Measurements from ENCODE around the gene TGM2.

DNA sequence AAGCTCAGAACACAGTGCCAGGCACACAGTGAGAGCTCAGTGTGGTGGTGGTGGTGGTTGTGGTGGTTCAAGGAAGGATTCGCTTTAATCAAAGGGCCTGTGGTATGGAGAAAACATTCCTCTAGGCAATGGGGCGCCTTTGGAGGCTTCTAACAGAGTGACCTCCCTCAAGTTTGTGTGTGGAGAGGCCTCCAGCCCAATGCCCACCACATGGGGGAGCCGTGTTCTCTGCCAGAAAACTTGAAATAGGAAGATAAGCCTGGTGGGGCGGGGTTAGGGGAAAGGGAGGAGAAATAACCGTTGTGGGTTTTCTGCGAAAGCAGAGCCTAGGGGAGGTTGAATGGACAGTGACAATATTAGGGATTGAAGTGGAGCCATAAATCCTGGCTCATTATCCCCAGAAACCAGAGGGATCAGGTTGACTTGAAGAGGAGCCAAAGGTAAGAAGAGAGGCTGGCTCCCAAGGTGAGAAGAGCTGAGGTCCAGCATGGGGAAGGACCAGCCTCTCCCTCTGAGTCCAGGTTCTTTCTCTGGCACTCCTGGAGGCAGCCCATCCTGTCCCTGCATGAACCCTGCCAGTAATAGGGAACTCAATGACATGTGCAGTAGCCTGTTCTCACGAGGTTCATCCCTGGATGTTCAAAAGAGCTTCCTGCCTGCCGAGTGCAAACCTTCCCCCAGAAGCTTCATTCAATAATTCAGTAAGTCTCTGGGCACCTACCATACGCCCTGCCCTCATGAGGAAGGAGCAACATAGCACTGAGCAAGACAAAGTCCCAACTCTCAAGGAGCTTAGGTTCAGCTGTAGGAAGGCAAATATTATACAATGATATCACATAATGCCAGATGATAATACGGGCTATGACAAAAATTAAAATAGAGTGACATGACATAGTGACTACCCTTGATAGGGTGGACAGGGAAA is 51.4 kb downstream of the TGM2 start:
- TF ChIP-seq POLR2AphosphoS5 (IDR thresholded peaks at IDR 0.05) (no peak), POLR2A (IDR thresholded peaks at IDR 0.05) (no peak), EP300 (IDR thresholded peaks at IDR 0.05) (no peak)
- TF ChIP-seq, protein P1, sequence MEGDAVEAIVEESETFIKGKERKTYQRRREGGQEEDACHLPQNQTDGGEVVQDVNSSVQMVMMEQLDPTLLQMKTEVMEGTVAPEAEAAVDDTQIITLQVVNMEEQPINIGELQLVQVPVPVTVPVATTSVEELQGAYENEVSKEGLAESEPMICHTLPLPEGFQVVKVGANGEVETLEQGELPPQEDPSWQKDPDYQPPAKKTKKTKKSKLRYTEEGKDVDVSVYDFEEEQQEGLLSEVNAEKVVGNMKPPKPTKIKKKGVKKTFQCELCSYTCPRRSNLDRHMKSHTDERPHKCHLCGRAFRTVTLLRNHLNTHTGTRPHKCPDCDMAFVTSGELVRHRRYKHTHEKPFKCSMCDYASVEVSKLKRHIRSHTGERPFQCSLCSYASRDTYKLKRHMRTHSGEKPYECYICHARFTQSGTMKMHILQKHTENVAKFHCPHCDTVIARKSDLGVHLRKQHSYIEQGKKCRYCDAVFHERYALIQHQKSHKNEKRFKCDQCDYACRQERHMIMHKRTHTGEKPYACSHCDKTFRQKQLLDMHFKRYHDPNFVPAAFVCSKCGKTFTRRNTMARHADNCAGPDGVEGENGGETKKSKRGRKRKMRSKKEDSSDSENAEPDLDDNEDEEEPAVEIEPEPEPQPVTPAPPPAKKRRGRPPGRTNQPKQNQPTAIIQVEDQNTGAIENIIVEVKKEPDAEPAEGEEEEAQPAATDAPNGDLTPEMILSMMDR (IDR thresholded peaks at IDR 0.05), result no peak
